Vagina (tissue), 2 donors: ENCODE data around the gene GDAP2.

ENCODE experiments used
- POLR2AphosphoS5 ChIP-seq, 2 donors: sonication (generic); formaldehyde crosslinking; IDR thresholded peaks; one replicate each; pipeline ENCODE4 v1.9.0; 2017; ENCODE audit warnings: antibody characterized with exemption in 2 of 2, mild to moderate bottlenecking in 2 of 2, low read depth in 1 of 2; ENCODE audit not compliant: insufficient read depth in 1 of 2
- TF ChIP-seq, protein P1 (sequence below), 3 experiments: fragments of 450-650 bp in 2 of 3; fragments of 200-600 bp in 1 of 3; sonication (generic) in 1 of 3; IDR thresholded peaks; one replicate each; pipeline ENCODE4 v1.5.1; 2017 to 2019; ENCODE audit warnings: antibody characterized with exemption in 3 of 3, mild to moderate bottlenecking in 2 of 3, moderate library complexity in 2 of 3

- TF ChIP-seq, protein P1, sequence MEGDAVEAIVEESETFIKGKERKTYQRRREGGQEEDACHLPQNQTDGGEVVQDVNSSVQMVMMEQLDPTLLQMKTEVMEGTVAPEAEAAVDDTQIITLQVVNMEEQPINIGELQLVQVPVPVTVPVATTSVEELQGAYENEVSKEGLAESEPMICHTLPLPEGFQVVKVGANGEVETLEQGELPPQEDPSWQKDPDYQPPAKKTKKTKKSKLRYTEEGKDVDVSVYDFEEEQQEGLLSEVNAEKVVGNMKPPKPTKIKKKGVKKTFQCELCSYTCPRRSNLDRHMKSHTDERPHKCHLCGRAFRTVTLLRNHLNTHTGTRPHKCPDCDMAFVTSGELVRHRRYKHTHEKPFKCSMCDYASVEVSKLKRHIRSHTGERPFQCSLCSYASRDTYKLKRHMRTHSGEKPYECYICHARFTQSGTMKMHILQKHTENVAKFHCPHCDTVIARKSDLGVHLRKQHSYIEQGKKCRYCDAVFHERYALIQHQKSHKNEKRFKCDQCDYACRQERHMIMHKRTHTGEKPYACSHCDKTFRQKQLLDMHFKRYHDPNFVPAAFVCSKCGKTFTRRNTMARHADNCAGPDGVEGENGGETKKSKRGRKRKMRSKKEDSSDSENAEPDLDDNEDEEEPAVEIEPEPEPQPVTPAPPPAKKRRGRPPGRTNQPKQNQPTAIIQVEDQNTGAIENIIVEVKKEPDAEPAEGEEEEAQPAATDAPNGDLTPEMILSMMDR (IDR thresholded peaks at IDR 0.05), result no peak
- no peak for TF ChIP-seq POLR2AphosphoS5 (IDR thresholded peaks at IDR 0.05; ENCODE audit: insufficient read depth in 1 of 2, low read depth in 1 of 2)
Observed at GRCh38 chr1:117820694-117821381, 108.6 kb downstream of the GDAP2 start.
